ENCODE results near the gene ABCA10.

The ABCA10 gene

GRCh38 chr17:69142175-69142802, 86.3 kb downstream of the ABCA10 start:
- Mint-ChIP-seq H3K4me3 (no peak overlapping the region), H3K4me1 (peaks cover 23% of the 10 kb centered on the region), H3K9me3 (peaks cover under 1% of the 10 kb centered on the region), H3K27me3 (ENCODE audit: low read depth) (no peaks in the 10 kb centered on the region), H3K27ac (peak overlapping the region; percentile 44 to 90 (median 82)), H3K36me3 (ENCODE audit: low read depth) (no peaks in the 10 kb centered on the region)
- no peak for TF ChIP-seq CTCF (IDR thresholded peaks at IDR 0.05; ENCODE audit: unreplicated experiment in 3 of 3)

DNA sequence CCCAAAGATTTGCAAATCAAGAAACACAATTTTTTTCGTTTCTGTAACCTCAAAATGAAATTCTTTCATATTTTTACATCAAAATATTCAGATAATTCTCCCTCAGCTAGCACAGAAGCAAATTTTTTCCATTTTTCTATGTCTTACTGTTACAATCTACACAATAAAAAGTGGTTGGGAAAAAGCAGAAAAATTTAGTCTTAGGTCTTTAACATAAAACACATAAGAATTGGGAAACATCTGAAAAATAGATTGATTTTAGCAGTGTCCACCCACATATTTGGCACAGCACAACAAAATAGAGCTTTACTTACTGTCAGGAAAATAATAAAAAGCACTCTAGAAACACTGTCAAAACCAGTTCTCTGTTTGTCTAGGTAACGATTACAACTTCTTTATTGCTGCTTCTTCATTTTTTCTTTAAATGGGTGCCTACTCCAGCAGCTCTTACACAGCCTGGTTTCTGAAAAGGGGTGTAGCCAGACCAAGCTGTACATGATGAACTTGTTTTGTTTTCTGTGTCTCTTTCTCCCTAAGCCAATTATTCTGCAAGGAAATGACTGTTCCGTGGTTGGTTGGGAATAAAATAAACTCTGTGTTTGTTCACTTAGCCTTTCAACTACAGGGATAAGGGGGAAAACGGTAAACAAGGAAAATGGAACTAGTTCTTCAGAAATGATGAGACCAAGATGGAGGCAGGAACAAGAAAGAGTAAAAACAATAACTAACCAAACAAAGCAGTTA, 87.0 kb downstream of the ABCA10 start, which contains the start of gene ABCA6:
ABCA6 (minus strand) TSS at position 465 of the 744 bp plus-strand sequence. CDS start 1,192 bp downstream, outside the sequence.
- Mint-ChIP-seq H3K27ac (peak within 1 kb of the TSS; percentile 44 to 90 (median 82)), H3K4me3 (peak within 1 kb of the TSS in 1 of 3 experiments; percentile 33), H3K4me1 (peaks cover 23% of the 10 kb centered on the region), H3K27me3 (ENCODE audit: low read depth) (no peaks in the 10 kb centered on the region), H3K9me3 (peaks cover 3% of the 10 kb centered on the region), H3K36me3 (ENCODE audit: low read depth) (no peaks in the 10 kb centered on the region)
- TF ChIP-seq CTCF (IDR thresholded peaks at IDR 0.05; ENCODE audit: unreplicated experiment in 3 of 3), result no peak

DNA sequence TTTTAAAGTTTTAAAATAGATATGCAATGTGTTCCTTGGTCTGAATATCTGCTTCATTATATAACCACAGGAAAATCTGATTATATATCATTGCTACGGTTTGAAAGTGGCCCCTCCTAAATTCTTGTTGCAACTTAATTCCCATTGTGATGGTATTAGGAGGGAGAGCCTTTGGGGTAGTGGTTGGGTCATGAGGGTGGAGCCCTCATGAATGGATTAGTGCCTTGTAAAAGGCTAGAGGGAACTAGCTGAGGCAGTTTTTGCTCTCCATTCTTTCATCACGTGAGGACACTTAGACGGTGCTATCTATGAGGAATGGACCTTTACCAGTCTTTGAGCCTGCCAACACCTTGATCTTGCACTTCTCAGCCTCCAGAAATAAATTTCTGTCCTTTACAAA, 94.5 kb downstream of the ABCA10 start:
- H3K27me3 Mint-ChIP-seq (ENCODE audit: low read depth), result no peaks in the 10 kb centered on the region
- TF ChIP-seq CTCF (IDR thresholded peaks at IDR 0.05; ENCODE audit: unreplicated experiment in 3 of 3), result no peak
- H3K4me1 Mint-ChIP-seq, result no peaks in the 10 kb centered on the region
- H3K4me3 Mint-ChIP-seq, result no peak overlapping the region
- no peak overlapping the region for H3K27ac Mint-ChIP-seq
- peaks cover 3% of the 10 kb centered on the region for H3K9me3 Mint-ChIP-seq
- H3K36me3 Mint-ChIP-seq (ENCODE audit: low read depth), result no peaks in the 10 kb centered on the region

- Mint-ChIP-seq H3K9me3 (no peaks in the 10 kb centered on the region), H3K4me1 (no peaks in the 10 kb centered on the region), H3K36me3 (ENCODE audit: low read depth) (no peaks in the 10 kb centered on the region)
Measured at GRCh38 chr17:69130627-69131296, 97.9 kb downstream of the ABCA10 start.

DNA sequence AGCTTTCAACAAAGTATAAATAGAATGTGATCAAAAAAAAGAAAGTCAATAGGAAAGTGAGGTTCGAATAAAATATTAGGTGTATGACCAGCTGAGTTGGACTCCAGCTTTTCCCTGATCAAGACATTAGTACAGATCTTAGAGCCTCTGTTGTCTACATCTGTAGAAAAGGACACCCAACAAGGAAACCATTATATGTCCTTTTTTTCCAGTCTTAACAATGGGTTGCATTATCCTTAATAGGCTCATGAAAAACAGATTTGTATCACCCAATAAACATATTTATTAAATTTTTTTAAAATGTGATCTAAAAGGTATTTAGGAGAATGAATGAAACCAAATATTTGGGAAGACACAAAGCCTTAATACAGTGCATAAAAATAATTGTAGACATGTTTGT, 105.0 kb downstream of the ABCA10 start:
- Mint-ChIP-seq H3K27me3 (ENCODE audit: low read depth) (no peaks in the 10 kb centered on the region), H3K36me3 (ENCODE audit: low read depth) (no peaks in the 10 kb centered on the region), H3K27ac (no peak overlapping the region), H3K9me3 (no peaks in the 10 kb centered on the region), H3K4me1 (no peaks in the 10 kb centered on the region), H3K4me3 (no peak overlapping the region)
- TF ChIP-seq CTCF (IDR thresholded peaks at IDR 0.05; ENCODE audit: unreplicated experiment in 3 of 3), result no peak

More at GRCh38 chr17:69130627-69131296, 97.9 kb downstream of the ABCA10 start:
- no peak overlapping the region for H3K4me3 Mint-ChIP-seq
- TF ChIP-seq CTCF (IDR thresholded peaks at IDR 0.05; ENCODE audit: unreplicated experiment in 3 of 3), result no peak
- H3K27me3 Mint-ChIP-seq (ENCODE audit: low read depth), result no peaks in the 10 kb centered on the region
- no peak overlapping the region for H3K27ac Mint-ChIP-seq
